Lower leg skin (tissue), 3 donors: Measurements from ENCODE around the gene UBL7.

Source experiments
- CTCF ChIP-seq, 3 donors: fragments of 450-650 bp; IDR thresholded peaks; one replicate each; pipeline ENCODE4 v1.5.1; 2016; ENCODE audit warnings: antibody characterized with exemption in 3 of 3, mild to moderate bottlenecking in 3 of 3, moderate library complexity in 2 of 3
- POLR2A ChIP-seq, 2 donors: fragments of 450-650 bp; IDR thresholded peaks; one replicate each; pipeline ENCODE4 v1.6.1; 2016 to 2017; ENCODE audit warnings: antibody characterized with exemption in 2 of 2, mild to moderate bottlenecking in 1 of 2, moderate library complexity in 1 of 2

- no peak for TF ChIP-seq POLR2A (IDR thresholded peaks at IDR 0.05)
- TF ChIP-seq CTCF (IDR thresholded peaks at IDR 0.05): no peak
Measured at GRCh38 chr15:74419432-74419831, 41.5 kb downstream of the UBL7 start.
